ENCODE results near the gene QPCTL. TPM values are rescaled to one million over a fixed set of nuclear protein-coding genes. Genes with fewer than 3 reads are reported as not detected.

The QPCTL gene
- total and polyA plus RNA-seq, 2 of the 13 experiments (the other 11 are each of a cell fraction or from before 2014, with no cell fraction given): 16.0 to 19.1 TPM

DNA sequence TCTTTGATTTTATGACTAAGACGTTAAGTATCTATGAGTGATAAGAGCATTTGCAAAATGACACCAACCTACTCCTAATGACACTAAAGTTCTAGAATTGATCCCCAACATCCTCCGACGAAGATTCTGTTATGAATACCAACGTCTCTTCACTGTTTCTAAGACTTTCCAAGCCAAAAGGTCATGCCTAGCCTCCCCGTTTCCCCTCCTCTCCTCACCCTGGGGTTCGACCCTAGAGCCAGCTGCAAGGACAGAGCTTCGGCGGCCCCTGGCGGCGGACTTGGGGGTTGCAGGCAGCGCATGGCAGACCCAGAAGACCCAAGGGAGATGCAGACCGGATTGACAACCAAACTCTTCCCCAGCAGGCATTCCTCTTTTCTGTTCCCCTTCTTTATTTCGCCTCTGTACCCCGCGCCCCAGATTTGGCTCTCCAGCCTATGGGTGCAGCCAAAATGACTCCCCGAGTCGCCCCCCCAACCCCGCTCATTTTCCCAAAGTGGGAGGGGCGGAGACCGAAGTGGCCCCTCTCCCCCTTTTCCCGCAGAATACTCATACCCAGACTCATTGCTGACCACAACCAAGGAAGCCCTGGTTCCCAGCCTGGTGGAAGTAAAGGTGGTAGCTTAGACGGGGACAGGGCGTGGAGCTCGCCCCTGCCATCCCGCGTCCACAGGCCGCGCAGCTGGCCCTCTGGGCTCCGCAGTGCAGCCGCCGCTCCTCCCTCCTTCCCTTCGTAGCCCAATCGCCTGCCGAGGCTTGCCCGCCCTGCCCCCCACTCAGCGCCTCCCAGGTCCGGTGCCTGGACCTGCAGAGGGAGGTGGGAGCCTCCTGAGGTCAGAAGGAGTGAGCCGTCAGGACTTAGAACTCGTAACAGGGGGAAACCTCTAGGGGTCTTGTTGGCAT lies 49.2 kb upstream of the QPCTL start (continued):
- TF ChIP-seq ZNF274 (CRISPR knock-in tag; IDR thresholded peaks at IDR 0.05) (peak; percentile 5; the same call in 1 of the 2 replicates), ZNF232 (CRISPR knock-in tag; IDR thresholded peaks at IDR 0.05; ENCODE audit: borderline replicate concordance) (no peak)

DNA sequence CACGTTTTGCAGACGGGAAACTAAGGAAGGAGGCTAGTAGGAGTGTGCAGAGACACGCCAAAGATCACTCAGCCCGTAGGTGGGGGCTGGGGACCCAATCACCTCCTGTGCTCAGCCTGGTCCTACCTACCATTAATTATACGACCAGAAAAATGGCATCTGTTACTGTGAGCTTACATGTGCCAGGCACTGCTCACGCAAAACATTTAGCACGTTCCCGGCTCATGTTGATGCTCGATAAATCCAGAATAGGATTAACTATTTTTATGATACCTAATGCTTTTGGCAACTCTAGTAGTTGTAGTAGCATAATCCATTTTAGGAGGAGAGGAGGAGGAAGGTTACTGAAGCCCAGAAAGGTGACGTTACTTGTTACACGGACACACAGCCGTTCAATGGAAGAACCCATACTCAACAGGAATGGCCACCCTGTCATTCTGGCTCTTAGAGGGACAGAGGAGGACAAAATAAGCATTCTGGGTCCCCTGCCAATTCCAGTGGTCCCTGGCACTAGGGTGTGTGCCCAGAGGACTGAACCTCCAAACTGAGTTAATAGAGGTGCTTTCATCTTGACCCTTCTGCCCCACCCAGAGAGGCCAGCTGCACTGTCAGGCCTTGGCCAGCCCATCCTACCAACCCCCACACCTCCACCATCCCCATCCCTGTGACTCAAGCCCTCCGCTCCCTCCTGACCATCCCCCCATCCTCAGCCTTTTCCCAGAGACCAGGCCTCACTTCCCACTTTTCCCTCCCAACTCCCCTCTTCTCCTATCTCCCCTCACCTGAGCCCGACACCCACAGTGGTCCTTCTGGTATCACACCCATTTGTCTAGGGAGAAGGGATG lies 48.3 kb upstream of the QPCTL start:
- no peak overlapping the region for H2AFZ ChIP-seq (ENCODE audit: low read length)
- peaks cover 0 to 9% of the 10 kb centered on the region in 2 experiments; a peak in 3 of 5 replicates for H3K27me3 ChIP-seq (ENCODE audit: control insufficient read depth in 1 of 2, insufficient read depth in 2 of 2, low read length in 2 of 2)
- H3K36me3 ChIP-seq (replicated peaks in 1 of 2; ENCODE audit: control insufficient read depth in 1 of 2, insufficient read depth in 2 of 2, low read length in 2 of 2): no peaks in the 10 kb centered on the region
- H4K20me1 ChIP-seq (ENCODE audit: insufficient read depth, low read length): no peaks in the 10 kb centered on the region
- in situ Hi-C loops (cut with HindIII; ENCODE audit: extremely low pct_ligation_motif_present, low pct_unique_long_range_greater_than_20kb) (loop anchor here (5.0 kb wide), 1 partner anchor 52 kb away; no protein-coding TSS in a partner anchor), intact Hi-C loops (cut with micrococcal nuclease; ENCODE audit: unreplicated experiment) (loop anchor here (1.0 to 5.0 kb wide), 4 partner anchors 37 to 147 kb away; partner anchors contain the start of genes PPM1N and RTN2)
- no peak for DNase-seq (ENCODE audit: low spot score)
- TF ChIP-seq NRL (CRISPR knock-in tag; IDR thresholded peaks at IDR 0.05; ENCODE audit: borderline replicate concordance): no peak
- 0 out of 2 replicates have a peak, but pooled peaks have one; percentile 4 for TF ChIP-seq GMEB1 (CRISPR knock-in tag; IDR thresholded peaks at IDR 0.05; ENCODE audit: borderline replicate concordance)
- 0 out of 2 replicates have a peak, but pooled peaks have one; percentile 7 for TF ChIP-seq HDAC1 (CRISPR knock-in tag; IDR thresholded peaks at IDR 0.05)
- 0 out of 2 replicates have a peak, but pooled peaks have one; percentile 5 for TF ChIP-seq KDM3A (CRISPR knock-in tag; IDR thresholded peaks at IDR 0.05; ENCODE audit: low read depth)
- H3K27ac ChIP-seq (ENCODE audit: extremely low read length, insufficient read depth, low read length): no peak overlapping the region
- H3K9ac ChIP-seq (ENCODE audit: insufficient read depth, low read depth, low read length): no peak overlapping the region
- peak overlapping the region in 2 of 3 experiments; percentile 39 to 67; a peak in 3 of 6 replicates for H3K4me3 ChIP-seq (replicated peaks in 1 of 3; ENCODE audit: insufficient read depth in 1 of 3, low read depth in 2 of 3, low read length in 3 of 3)
- H3K4me1 ChIP-seq (ENCODE audit: insufficient read depth, low read length): peaks cover 62% of the 10 kb centered on the region
- no peak for ATAC-seq
- peak overlapping the region; percentile 83 for H3K4me2 ChIP-seq (ENCODE audit: low read depth, low read length)
- ChIA-PET POLR2A (interaction anchor here (0.7 to 5.9 kb wide), 4 partner anchors 41 to 60 kb away, joined by 3 to 56 read pairs (median 12); partner anchors contain the start of gene OPA3), CTCF (ENCODE audit: low intra/inter-chr PET ratio, low total read pairs) (interaction anchor here (0.8 to 4.0 kb wide), 3 partner anchors 37 to 74 kb away, joined by 3 to 45 read pairs (median 29); no protein-coding TSS in a partner anchor)
- H3K79me2 ChIP-seq (ENCODE audit: insufficient read depth, low read length): no peaks in the 10 kb centered on the region
- no peak for FAIRE-seq
- WGBS (ENCODE audit: low lambda C conversion rate): 46% methylated on average over 14 of the region's 14 CpGs
- no TSS peak for BruUV-seq (replicated peaks)
- no peaks in the 10 kb centered on the region for H3K9me3 ChIP-seq (ENCODE audit: low read length)
